PC-9 (cell line): ENCODE measurements around the gene PAPOLA.
"Not testable (repeated sequence)": the region's sequence is repeated elsewhere in the genome, so short reads cannot be mapped to it uniquely, and the experiment has no call there.

Experiments used
- EZH2 ChIP-seq: fragments of 200-600 bp; sonication (generic); IDR thresholded peaks from 2 replicates; pipeline ENCODE4 v1.8.0; 2017; ENCODE audit warnings: antibody characterized with exemption, low read depth
- TF ChIP-seq, protein P1 (sequence below): fragments of 200-600 bp; sonication (generic); conservative IDR thresholded peaks from 2 replicates; pipeline ENCODE4 v1.6.1; 2017; ENCODE audit warnings: mixed run types, antibody characterized with exemption, mild to moderate bottlenecking, moderate library complexity

DNA sequence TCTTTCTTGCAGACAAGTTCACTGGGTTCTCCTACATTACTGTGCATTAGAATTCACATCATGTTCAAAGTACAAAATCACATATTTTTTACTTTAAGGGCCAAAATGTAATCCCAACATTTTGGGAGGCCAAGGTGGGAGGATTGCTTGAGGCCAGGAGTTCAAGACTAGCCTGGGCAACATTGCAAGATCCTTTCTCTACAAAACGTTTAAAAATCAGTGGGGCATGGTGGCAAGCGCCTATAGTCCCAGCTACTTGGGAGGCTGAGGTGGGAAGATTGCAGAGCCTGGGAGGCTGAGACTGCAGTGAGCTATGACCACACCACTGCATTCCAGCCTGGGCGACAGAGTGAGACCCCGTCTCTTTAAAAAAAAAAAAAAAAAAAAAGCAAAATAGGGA, 31.2 kb upstream of the PAPOLA start:
- TF ChIP-seq, protein P1, sequence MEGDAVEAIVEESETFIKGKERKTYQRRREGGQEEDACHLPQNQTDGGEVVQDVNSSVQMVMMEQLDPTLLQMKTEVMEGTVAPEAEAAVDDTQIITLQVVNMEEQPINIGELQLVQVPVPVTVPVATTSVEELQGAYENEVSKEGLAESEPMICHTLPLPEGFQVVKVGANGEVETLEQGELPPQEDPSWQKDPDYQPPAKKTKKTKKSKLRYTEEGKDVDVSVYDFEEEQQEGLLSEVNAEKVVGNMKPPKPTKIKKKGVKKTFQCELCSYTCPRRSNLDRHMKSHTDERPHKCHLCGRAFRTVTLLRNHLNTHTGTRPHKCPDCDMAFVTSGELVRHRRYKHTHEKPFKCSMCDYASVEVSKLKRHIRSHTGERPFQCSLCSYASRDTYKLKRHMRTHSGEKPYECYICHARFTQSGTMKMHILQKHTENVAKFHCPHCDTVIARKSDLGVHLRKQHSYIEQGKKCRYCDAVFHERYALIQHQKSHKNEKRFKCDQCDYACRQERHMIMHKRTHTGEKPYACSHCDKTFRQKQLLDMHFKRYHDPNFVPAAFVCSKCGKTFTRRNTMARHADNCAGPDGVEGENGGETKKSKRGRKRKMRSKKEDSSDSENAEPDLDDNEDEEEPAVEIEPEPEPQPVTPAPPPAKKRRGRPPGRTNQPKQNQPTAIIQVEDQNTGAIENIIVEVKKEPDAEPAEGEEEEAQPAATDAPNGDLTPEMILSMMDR = not testable (repeated sequence)
- TF ChIP-seq EZH2 = not testable (repeated sequence)
